GM19193 (cell line): ENCODE results near the gene CES4A.

Experiments used
- POLR2A ChIP-seq: IDR thresholded peaks from 4 replicates; pipeline ENCODE4 v1.6.1; 2011; ENCODE audit not compliant: insufficient read depth, insufficient read length; ENCODE audit errors: extremely low read depth

Gene CES4A

DNA sequence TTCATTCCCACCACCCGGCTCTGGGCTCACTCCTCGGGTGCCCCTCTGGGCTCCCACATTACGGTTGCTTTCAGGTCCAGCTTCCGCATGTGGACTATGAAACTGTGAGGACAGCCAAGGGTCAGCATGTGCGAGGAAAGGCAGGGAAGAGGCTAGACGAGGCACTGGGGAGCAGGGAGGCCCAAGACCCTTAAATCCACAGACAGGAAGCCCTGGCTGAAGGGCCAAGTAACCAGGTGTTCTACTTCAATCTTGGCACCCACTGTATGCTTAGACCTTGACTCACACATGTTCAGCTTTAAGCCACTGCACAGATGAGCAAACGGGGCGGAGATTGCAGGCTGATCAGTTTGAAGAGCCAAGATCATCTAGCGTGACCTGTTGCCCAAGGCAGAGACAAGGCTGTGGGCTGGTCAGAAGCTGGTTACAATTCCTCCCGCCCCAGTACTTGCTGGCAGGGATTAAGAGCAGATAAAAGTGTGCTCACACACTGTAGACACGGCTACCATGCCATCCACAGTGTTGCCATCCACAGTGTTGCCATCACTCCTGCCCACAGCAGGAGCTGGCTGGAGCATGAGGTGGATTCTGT, at the start of gene CES4A:
TSS of gene CES4A (plus strand) at position 393 of the 592 bp plus-strand sequence. CDS start at position 577, 184 bp downstream.
- no peak for TF ChIP-seq POLR2A

DNA sequence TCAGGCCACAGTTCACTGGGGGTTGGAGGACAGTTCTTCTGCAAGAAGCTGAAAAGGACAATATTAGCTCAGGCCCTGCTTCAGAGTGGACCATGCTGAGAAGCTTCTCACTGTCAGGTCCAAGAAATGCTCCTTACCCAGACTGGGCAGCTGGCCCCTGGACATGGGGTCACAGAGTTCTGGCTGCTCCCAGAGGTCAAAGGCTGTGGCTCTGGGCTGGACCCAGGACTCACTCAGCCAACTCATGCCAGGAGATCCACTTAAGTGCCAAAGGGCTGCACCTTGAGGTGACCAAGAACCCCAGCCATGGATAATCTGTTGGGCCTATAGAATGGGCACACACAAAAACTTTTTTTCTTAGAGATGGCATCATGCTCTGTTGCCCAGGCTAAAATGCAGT, 49.0 kb upstream of the CES4A start:
- TF ChIP-seq POLR2A, result no peak

DNA sequence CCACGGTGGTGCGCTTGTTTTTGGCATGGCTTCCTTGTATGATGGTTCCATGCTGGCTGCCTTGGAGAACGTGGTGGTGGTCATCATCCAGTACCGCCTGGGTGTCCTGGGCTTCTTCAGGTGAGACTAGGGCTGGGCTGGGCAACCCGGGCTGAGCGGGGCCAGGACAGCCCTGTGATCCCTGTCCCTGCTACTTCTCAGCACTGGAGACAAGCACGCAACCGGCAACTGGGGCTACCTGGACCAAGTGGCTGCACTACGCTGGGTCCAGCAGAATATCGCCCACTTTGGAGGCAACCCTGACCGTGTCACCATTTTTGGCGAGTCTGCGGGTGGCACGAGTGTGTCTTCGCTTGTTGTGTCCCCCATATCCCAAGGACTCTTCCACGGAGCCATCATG, 48.2 kb upstream of the CES4A start:
- no peak for TF ChIP-seq POLR2A

DNA sequence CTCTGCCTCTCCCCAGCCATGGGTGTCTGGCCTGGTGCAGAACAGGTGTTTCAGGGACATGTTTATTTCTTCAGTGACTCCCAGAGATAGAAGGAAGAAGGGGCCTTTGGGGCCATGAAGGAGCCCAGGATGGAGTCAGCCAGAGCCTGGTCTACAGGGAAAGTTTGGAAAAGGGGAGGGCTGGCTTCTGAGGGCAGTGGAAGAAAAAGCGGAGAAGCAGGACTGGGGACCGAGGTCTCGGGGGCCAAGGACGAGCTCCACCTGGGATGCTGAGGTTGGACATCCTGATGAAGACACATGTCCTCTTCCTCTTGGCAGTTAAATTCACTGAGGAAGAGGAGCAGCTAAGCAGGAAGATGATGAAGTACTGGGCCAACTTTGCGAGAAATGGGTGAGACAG, 45.4 kb upstream of the CES4A start:
- no peak for TF ChIP-seq POLR2A

DNA sequence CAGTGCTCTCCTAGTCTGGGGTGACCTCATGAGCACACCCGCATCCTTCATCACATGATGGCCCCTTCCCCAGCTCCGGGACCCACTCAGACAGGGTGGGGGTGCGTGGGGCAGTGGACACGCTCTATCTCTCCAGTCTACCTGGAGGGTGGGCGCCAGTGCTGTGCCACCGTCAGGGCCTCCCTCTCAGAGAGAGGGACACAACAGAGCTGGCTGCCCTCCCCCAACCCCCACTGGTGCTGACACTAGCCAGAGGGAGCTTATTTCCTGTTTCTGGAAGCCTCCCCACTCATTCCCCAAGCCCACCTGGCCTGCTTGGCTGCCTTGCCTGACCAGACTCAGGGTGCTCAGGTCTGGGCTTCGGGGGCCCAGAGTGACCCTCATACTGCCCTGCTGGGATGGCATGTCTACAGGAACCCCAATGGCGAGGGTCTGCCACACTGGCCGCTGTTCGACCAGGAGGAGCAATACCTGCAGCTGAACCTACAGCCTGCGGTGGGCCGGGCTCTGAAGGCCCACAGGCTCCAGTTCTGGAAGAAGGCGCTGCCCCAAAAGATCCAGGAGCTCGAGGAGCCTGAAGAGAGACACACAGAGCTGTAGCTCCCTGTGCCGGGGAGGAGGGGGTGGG, 44.8 kb upstream of the CES4A start:
- no peak for TF ChIP-seq POLR2A

DNA sequence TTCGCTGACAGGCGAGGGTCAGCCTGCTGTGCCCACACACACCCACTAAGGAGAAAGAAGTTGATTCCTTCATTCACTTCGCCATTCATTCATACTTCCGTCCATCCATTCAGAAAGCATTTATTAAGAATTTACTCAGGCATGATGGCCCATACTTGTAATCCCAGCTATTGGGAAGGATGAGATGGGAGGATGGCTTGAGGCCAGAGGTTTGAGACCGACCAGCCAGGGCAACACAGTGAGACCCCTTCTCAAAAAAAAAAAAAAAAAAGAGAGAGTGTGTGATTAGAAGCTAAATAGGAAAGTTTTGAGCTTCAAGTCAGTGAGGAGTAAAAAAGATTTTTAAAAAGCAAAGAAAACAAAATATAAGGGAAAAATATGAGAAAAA, 44.3 kb upstream of the CES4A start:
- TF ChIP-seq POLR2A, result no peak

DNA sequence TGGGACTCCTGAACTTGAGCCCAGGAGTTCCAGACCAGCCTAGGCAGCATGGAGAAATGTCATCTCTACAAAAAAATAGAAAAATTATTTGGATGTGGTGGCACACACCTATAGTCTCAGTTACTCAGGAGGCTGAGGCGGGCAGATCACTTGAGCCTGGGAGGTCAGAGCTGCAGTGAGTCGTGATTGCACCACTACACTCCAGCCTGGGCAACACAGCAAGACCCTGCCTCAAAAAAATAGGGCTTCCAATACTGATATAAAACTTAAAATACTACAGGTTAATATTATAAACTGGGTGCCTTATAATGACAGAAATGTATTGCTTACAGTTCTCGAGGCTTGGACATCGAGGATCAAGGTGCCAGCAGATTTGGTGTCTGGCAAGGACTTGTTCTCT, 42.5 kb upstream of the CES4A start:
- no peak for TF ChIP-seq POLR2A

DNA sequence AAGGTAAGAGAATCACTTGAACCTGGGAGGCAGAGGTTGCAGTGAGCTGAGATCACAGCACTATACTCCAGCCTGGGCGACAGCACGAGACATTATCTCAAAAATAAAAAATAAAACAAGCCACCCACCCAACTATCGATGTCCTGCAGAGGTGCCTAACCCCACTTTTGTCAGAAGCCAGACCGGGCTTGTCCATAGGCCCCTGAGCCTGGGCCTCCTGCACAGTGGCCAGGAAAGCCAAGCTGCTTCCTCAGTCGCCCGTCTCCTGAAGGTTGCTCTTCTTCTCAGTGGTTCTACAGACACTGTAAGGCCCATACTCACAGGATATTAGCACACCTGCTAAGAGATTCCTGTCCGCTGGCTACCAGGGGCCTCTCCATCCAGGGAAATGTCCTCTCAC, 41.8 kb upstream of the CES4A start:
- TF ChIP-seq POLR2A, result no peak

DNA sequence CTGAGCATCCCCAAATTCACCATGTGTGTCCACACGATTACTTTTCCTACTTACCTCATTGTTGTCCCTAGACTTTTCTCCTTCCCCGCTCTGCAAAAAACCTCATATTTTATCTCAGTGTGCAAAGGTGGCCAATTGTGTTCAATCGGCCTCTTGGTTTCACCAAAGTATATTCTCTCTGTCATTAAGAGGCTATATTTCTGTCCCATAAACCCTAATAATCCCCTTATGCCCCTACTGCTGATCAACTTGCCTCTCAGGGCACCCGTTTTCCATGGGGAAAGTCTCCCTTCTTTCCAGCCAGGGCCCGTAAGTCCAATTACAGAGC, 41.5 kb upstream of the CES4A start:
- TF ChIP-seq POLR2A, result no peak

DNA sequence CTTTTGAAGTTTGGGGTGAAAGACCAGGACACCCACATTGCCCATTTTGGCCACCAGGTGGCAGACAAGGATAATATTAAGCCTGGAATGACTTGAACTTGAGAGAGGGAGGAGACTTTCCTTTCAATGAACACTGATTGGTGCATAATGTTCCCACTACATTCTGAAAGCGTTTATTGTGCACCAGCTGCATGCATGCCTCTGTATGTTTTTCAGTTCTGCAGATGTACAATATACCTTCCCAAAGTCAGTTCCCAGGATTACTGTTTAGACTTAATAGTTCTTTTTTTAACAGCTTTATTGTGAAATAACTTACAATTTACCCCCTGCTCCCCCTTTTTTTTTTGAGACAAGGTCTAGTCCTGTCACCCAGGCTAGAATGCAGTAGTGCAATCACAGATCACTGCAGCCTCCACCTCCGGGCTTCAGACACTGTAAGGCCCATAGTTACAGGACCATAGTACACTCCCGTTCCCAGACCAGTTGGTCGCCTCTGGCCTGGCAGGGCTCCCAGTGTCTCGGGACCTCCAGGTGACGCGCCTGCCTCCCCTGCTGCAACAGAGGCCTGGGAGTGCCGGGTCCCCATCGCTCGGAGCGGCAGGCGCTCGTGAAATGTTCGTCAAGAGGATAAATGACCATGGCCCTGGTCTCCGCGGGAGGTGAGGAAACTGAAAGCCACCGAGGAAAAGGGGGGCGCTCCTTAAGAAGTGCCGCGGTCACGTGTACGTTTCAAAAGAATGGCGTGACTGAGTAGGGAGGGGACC, 40.9 kb upstream of the CES4A start:
- no peak for TF ChIP-seq POLR2A

DNA sequence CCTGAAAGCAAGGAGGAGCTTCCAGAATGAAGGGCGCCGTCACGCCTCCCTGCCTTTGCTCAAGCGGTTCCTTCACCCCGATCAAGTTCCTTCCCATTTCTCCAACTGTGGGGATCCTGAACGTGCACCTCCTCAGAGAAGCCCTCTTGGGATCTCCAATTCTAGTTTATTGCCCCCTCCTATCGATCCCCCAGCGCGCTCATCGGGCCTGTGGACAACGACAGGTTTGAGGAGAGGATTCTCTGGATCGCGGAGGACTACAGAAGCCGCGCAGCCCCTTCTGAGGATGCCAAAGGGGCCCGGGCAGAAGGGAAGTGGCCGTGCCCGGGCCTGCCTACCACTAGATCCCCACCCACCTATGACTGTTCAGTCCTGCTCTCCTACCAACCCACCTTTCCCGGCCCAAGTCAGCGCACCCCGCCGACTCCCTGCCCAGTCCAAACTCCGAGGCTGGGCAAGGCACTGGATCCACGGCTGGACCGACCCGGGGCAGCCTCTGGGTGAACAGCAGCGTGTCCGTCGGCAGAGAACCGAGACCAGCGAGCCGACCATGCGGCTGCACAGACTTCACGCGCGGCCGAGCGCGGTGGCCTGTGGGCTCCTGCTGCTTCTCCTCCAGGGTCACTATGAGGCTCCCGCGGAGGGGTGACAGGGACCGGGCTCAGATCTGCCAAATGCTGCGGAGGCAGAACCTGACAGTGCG, 40.1 kb upstream of the CES4A start:
- no peak for TF ChIP-seq POLR2A

DNA sequence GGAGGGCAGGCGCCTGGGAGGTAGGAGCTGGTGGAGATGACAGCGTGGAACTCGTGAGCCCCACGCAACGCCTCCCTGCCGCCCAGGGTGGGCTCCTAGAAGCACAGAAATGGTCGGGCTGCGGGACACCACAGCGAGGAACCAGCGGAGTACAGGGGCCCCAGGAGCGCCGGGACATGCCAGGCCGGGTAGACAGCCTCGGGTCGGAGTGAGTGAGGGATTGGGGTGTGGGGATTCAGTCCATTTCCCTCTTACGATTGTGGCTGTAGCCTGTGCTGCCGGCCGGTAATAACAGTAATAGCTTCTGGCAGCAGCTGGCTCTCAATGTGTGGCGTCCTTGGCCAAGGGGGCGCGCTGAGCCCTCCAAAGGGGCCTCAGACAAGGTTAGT, 39.6 kb upstream of the CES4A start:
- TF ChIP-seq POLR2A, result no peak

DNA sequence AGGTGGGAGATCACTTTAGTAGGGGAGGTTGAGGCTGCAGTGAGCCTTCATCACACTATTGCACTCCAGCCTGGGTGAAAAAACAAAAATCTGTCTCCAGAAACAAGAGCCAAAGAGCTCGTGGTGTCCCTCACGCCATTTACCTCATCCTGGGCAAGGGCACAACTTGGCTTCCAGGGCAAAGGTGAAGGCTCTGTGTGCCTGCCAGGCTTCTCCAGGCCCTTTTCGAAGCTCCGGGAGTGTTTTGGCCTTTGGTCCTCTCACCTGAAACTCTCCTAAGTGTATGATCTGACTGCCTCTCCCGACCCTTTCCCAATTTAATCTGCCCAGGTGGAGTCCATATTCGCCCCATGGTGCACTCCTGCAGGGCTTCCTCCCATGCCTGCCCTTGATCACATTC, 38.9 kb upstream of the CES4A start:
- no peak for TF ChIP-seq POLR2A

DNA sequence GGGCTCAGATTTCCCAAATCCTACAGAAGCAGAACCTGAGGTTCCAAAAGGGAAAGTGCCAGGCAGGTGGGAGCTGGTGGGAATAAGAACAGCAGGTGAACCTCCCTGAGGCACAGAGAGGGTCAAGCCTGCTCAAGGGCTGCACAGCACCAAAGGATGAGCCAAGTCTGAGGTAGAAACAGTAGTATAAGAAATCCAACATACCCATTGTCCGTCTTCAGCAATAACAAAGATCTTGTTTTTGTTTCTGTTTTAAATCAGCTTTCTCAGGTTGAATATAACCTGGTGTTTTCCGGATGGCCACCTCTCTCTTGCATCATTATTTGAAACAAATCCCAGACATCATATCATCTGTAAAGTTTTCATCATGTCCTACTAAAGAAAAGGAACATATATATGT, 38.0 kb upstream of the CES4A start:
- TF ChIP-seq POLR2A, result no peak

DNA sequence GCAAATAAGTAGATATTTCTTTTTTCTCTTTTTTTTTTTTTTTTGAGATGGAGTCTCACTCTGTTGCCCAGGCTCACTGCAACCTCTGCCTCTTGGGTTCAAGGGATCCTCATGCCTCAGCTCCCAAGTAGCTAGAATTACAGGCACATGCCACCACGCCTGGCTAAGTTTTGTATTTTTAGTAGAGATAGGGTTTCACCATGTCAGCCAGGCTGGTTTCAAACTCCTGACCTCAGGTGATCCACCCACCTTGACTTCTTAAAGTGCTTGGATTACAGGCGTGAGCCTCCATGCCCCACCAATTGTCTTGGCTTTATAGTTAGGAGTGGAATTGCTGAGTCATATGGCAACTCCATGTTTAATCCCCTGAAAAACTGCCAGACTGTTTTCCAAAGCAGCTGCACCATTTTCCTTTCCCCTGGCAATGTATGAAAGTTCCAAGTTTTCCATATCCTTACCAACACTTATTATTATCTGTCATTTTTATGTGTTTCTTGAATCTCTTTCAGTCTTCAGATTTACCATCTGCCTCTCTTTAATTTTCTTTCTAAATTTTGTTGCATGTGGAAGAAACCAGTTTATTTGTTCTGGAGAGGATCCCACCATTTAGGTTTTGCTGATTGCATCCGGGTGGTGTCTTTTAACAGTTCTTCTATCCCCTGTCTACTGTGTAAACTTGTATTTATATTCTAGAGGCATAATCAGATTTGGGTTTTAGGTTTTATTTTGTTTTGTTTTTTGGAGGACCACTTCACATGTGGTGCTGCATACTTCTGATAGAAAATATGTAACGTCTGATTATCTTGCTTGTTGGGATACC, 37.2 kb upstream of the CES4A start:
- TF ChIP-seq POLR2A, result no peak

DNA sequence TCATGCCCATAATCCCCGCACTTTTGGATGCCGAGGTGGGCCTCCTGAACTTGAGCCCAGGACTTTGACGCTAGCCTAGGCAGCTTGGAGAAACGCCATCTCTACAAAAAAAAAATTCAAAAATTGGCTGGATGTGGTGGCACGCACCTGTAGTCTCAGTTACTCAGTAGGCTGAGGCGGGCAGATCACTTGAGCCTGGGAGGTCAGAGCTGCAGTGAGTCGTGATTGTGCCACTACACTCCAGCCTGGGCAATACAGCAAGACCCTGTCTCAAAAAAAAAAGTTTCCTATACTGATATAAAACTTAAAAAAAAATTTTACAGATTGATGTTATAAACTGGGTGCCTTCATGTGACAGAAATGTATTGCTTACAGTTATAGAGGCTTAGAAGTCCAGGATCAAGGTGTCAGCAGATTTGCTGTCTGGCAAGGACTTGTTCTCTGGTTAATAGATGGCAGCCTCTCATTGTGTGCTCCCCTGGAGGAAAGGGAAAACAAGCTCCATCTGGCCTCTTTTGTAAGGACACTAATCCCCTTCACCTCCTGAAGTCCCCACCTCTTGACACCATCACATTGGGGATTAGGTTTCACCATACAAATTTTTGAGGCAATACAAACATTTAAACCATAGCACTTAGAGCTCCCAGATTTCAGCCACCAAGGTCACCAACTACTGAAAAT, 35.8 kb upstream of the CES4A start:
- no peak for TF ChIP-seq POLR2A
